HCT116 (cell line): ENCODE results near the gene EXOSC7. TPM values are rescaled to one million over a fixed set of nuclear protein-coding genes. Genes with fewer than 3 reads are reported as not detected.

Experiments
- ATAC-seq: fragments of 200-7000 bp; cut with Tn5 transposase; 2 replicates; pipeline ENCODE4 v1.9.1; 2020; ENCODE audit warnings: mild to moderate bottlenecking, moderate library complexity
- BruUV-seq: library from RNA; stranded (reverse); fragments of 400-500 nt; replicated peaks from 2 replicates; lab custom pipeline; 2021; lab: Mats Ljungman, UMichigan
- CTCF ChIA-PET: fragments of 300-600 bp; sonication (Branson Sonifier 250); formaldehyde crosslinking; loops from one replicate; lab custom pipeline; 2021; ENCODE audit warnings: antibody characterized with exemption; lab: Charles Lee
- POLR2A ChIA-PET: fragments of 300-600, 350-600 bp; sonication (Branson Sonifier 250); formaldehyde crosslinking; loops from one replicate; lab custom pipeline; 2021; ENCODE audit warnings: antibody characterized with exemption; lab: Charles Lee
- RAD21 ChIA-PET, 2 experiments: fragments of 300-600 bp; sonication (Branson Sonifier 250); formaldehyde crosslinking; loops; one replicate each; lab custom pipeline; 2023; ENCODE audit warnings: low total read pairs in 2 of 2; ENCODE audit not compliant: uncharacterized antibody in 2 of 2, unreplicated experiment in 2 of 2, low non-redundant PET in 1 of 2; lab: Charles Lee
- DNase-seq: peaks from one replicate; pipeline ENCODE4 v3.0.0-alpha.2; 2010; ENCODE audit warnings: low read depth, low spot score
- H2AFZ ChIP-seq: fragments of 200-600 bp; shearing (Covaris generic), sonication (generic); 2 replicates; pipeline ENCODE4 v1.6.1; 2017; ENCODE audit warnings: low read depth, mixed run types, mixed read lengths, antibody characterized with exemption, low read length; ENCODE audit not compliant: poor library complexity, severe bottlenecking
- H3K27ac ChIP-seq: 2 replicates; pipeline ENCODE4 v1.5.1; 2012; ENCODE audit warnings: low read depth, low read length
- H3K27me3 ChIP-seq: fragments of 200-600 bp; sonication (generic); 2 replicates; pipeline ENCODE4 v1.6.1; 2016; ENCODE audit warnings: mixed run types, low read length, mixed read lengths; ENCODE audit not compliant: insufficient read depth
- H3K36me3 ChIP-seq, 2 experiments: fragments of 200-500 bp in 1 of 2; fragments of 200-600 bp in 1 of 2; sonication (Bioruptor generic) in 1 of 2; sonication (generic) in 1 of 2; 2 replicates each; pipeline versions ENCODE4 v1.5.1 to v1.6.1; 2014 to 2016; ENCODE audit warnings: low read length in 2 of 2, inconsistent platforms in 1 of 2, mixed read lengths in 1 of 2, mixed run types in 1 of 2; ENCODE audit not compliant: insufficient read depth in 2 of 2, control insufficient read depth in 1 of 2
- H3K4me1 ChIP-seq, 2 experiments: fragments of 200-600 bp in 1 of 2; sonication (generic) in 1 of 2; 2 replicates each; pipeline versions ENCODE4 v1.5.1 to v1.6.1; 2012 to 2017; ENCODE audit warnings: low read length in 2 of 2, inconsistent platforms in 1 of 2, mild to moderate bottlenecking in 1 of 2, mixed read lengths in 1 of 2, mixed run types in 1 of 2, moderate library complexity in 1 of 2; ENCODE audit not compliant: insufficient read depth in 2 of 2, control insufficient read depth in 1 of 2
- H3K4me2 ChIP-seq: fragments of 200-600 bp; sonication (generic); 2 replicates; pipeline ENCODE4 v1.6.1; 2017; ENCODE audit warnings: mixed run types, low read length, mixed read lengths
- H3K4me3 ChIP-seq, 2 experiments: fragments of 200-600 bp in 1 of 2; sonication (generic) in 1 of 2; replicated peaks in 1 of 2; 2 replicates each; pipeline ENCODE4 v1.5.1; 2011 to 2016; ENCODE audit warnings: low read length in 2 of 2, control low read depth in 1 of 2, low read depth in 1 of 2, mild to moderate bottlenecking in 1 of 2, mixed read lengths in 1 of 2, mixed run types in 1 of 2
- H3K79me2 ChIP-seq: fragments of 200-600 bp; sonication (generic); 2 replicates; pipeline ENCODE4 v1.6.1; 2017; ENCODE audit warnings: mild to moderate bottlenecking, mixed run types, low read length, moderate library complexity, mixed read lengths; ENCODE audit not compliant: insufficient read depth
- H3K9ac ChIP-seq: fragments of 200-600 bp; sonication (generic); 2 replicates; pipeline ENCODE4 v1.6.1; 2016; ENCODE audit warnings: low read length, mixed read lengths
- H3K9me2 ChIP-seq: fragments of 200-600 bp; sonication (generic), shearing (Covaris generic); 2 replicates; pipeline ENCODE4 v1.6.1; 2017; ENCODE audit warnings: mixed run types, mild to moderate bottlenecking, moderate library complexity; ENCODE audit not compliant: insufficient read depth
- H3K9me3 ChIP-seq, 2 experiments: fragments of 200-500 bp in 1 of 2; fragments of 200-600 bp in 1 of 2; sonication (Bioruptor generic) in 1 of 2; sonication (generic) in 1 of 2; 2 replicates each; pipeline ENCODE4 v1.6.1; 2014 to 2017; ENCODE audit warnings: low read length in 2 of 2, mixed read lengths in 2 of 2, inconsistent platforms in 1 of 2, low read depth in 1 of 2, mild to moderate bottlenecking in 1 of 2, mixed run types in 1 of 2, moderate library complexity in 1 of 2; ENCODE audit not compliant: control insufficient read depth in 1 of 2, insufficient read depth in 1 of 2
- H4K20me1 ChIP-seq: fragments of 200-600 bp; sonication (generic), shearing (Covaris generic); 2 replicates; pipeline ENCODE4 v1.6.1; 2017; ENCODE audit warnings: mixed run types, mild to moderate bottlenecking, moderate library complexity; ENCODE audit not compliant: insufficient read depth
- CEBPB ChIP-seq: IDR thresholded peaks from 2 replicates; pipeline ENCODE4 v1.6.1; 2012; ENCODE audit warnings: low read depth
- EGR1 ChIP-seq: IDR thresholded peaks from 2 replicates; pipeline ENCODE4 v1.6.1; 2012; ENCODE audit warnings: low read depth
- POLR2AphosphoS5 ChIP-seq: IDR thresholded peaks from 2 replicates; pipeline ENCODE4 v1.6.1; 2011; ENCODE audit warnings: mild to moderate bottlenecking, low read depth, low read length, moderate library complexity
- RAD21 ChIP-seq: IDR thresholded peaks from 2 replicates; pipeline ENCODE4 v1.6.1; 2012; ENCODE audit warnings: low read depth, mild to moderate bottlenecking
- SIN3A ChIP-seq: IDR thresholded peaks from 2 replicates; pipeline ENCODE4 v1.6.1; 2012; ENCODE audit warnings: low read depth
- SP1 ChIP-seq: IDR thresholded peaks from 2 replicates; pipeline ENCODE4 v1.6.1; 2012; ENCODE audit warnings: low read depth
- SRF ChIP-seq: IDR thresholded peaks from 2 replicates; pipeline ENCODE4 v1.6.1; 2012; ENCODE audit warnings: low read depth
- YY1 ChIP-seq: IDR thresholded peaks from 2 replicates; pipeline ENCODE4 v1.6.1; 2011; ENCODE audit warnings: low read length, low read depth, moderate library complexity, mild to moderate bottlenecking; ENCODE audit not compliant: insufficient replicate concordance; ENCODE audit errors: extremely low read depth
- ZFX ChIP-seq: fragments of 450-650 bp; IDR thresholded peaks from 2 replicates; pipeline ENCODE4 v1.6.1; 2017
- intact Hi-C: fragments of 100-400 bp; cut with micrococcal nuclease; formaldehyde crosslinking; loops from 2 replicates; pipeline ENCODE4 v1.10.0; 2022
- total RNA-seq: library from RNA; stranded (reverse); gene quantifications from one replicate; pipeline ENCODE4 v1.2.1, GENCODE V29; 2021; ENCODE audit not compliant: unreplicated experiment
- TF ChIP-seq, protein P1 (sequence below), 3 experiments: fragments of 200-600 bp in 1 of 3; sonication (generic) in 1 of 3; IDR thresholded peaks in 2 of 3; conservative IDR thresholded peaks in 1 of 3; 2 replicates each; pipeline ENCODE4 v1.5.1; 2012 to 2017; ENCODE audit warnings: low read depth in 2 of 3, low read length in 2 of 3, antibody characterized with exemption in 1 of 3, borderline replicate concordance in 1 of 3, control low read depth in 1 of 3, mild to moderate bottlenecking in 1 of 3, mixed read lengths in 1 of 3, mixed run types in 1 of 3, moderate library complexity in 1 of 3; ENCODE audit not compliant: insufficient read depth in 1 of 3

Gene EXOSC7
- total RNA-seq, 1 experiment from 2014 or later, result 72.6 TPM

DNA sequence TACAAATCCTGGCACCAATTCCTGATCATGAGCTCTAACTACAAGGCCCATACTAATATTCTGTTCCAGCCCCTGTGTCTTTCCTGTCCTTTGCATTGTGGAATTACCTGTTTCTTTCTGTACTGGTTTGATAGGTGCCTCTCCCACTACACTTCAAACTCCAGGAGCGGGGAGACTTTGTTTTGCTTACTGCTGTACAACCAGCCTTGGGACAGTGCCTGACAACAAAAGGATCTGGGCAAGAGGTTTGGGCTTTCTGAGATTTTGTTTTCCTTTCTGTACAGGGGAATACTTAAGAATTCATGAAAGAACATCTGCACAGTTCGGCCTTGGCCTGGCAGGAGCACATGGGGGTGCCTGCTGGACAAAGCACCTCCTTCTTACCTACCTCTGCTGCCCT, 45.1 kb upstream of the EXOSC7 start:
- ATAC-seq, result no peak
- Histone ChIP-seq H3K4me2 (no peak overlapping the region), H2AFZ (no peak overlapping the region), H3K9ac (no peak overlapping the region), H3K27ac (no peak overlapping the region), H3K9me3 (no peaks in the 10 kb centered on the region), H3K9me2 (no peaks in the 10 kb centered on the region), H3K4me3 (no peak overlapping the region), H3K79me2 (no peaks in the 10 kb centered on the region), H3K27me3 (no peaks in the 10 kb centered on the region), H4K20me1 (no peaks in the 10 kb centered on the region), H3K36me3 (peaks cover 0 to 9% of the 10 kb centered on the region in 2 experiments; a peak in 3 of 4 replicates), H3K4me1 (no peaks in the 10 kb centered on the region)
- ChIA-PET POLR2A (no interaction called here), CTCF (no interaction called here), RAD21 (no interaction called here)
- TF ChIP-seq SRF, result no peak
- no peak for TF ChIP-seq ZFX
- TF ChIP-seq SP1, result no peak
- BruUV-seq, result no TSS peak
- intact Hi-C loops, result no loop called here
- DNase-seq, result no peak

DNA sequence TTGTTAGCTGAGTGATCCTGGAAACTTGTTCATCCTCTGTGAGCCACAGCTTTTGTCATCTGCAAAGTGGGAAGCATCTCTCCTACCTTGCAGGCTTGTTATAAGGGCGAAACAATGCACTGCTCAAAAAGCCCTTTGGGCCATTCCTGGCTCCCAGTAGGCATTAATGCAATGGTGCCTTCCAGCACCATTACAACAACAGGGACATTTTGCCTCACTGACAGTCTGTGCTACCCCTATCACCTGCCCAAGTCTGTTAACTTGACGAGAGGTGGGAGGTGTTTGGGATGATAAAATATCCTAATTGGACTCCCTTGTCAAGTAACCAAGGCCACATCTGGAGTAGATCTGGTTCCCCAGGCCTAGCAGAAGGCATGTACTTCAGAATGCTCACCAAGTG, 44.3 kb upstream of the EXOSC7 start:
- Histone ChIP-seq H3K79me2 (no peaks in the 10 kb centered on the region), H4K20me1 (no peaks in the 10 kb centered on the region), H3K36me3 (peaks cover 0 to 9% of the 10 kb centered on the region in 2 experiments; a peak in 3 of 4 replicates), H3K27me3 (no peaks in the 10 kb centered on the region), H3K4me2 (no peak overlapping the region), H3K4me1 (no peaks in the 10 kb centered on the region), H3K27ac (no peak overlapping the region), H2AFZ (no peak overlapping the region), H3K9me3 (no peaks in the 10 kb centered on the region), H3K9ac (no peak overlapping the region), H3K4me3 (no peak overlapping the region), H3K9me2 (no peaks in the 10 kb centered on the region)
- RAD21 ChIA-PET, result no interaction called here
- TF ChIP-seq, protein P1, sequence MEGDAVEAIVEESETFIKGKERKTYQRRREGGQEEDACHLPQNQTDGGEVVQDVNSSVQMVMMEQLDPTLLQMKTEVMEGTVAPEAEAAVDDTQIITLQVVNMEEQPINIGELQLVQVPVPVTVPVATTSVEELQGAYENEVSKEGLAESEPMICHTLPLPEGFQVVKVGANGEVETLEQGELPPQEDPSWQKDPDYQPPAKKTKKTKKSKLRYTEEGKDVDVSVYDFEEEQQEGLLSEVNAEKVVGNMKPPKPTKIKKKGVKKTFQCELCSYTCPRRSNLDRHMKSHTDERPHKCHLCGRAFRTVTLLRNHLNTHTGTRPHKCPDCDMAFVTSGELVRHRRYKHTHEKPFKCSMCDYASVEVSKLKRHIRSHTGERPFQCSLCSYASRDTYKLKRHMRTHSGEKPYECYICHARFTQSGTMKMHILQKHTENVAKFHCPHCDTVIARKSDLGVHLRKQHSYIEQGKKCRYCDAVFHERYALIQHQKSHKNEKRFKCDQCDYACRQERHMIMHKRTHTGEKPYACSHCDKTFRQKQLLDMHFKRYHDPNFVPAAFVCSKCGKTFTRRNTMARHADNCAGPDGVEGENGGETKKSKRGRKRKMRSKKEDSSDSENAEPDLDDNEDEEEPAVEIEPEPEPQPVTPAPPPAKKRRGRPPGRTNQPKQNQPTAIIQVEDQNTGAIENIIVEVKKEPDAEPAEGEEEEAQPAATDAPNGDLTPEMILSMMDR (IDR thresholded peaks at IDR 0.05 in 2 of 3, conservative IDR thresholded peaks at IDR 0.05 in 1 of 3; ENCODE audit: borderline replicate concordance in 1 of 3, insufficient read depth in 1 of 3, low read depth in 2 of 3, low read length in 2 of 3), result no peak
- TF ChIP-seq RAD21 (no peak), POLR2AphosphoS5 (no peak), YY1 (no peak), SIN3A (no peak), CEBPB (no peak), EGR1 (no peak)
- CTCF ChIA-PET, result no interaction called here
- ATAC-seq (no peak), DNase-seq (no peak)
- POLR2A ChIA-PET, result no interaction called here
- intact Hi-C loops, result no loop called here
- no TSS peak for BruUV-seq
